BLaER1 (cell line): ENCODE measurements around the gene LTBP3.

Experiments
- H3K27ac ChIP-seq: shearing (Covaris generic); formaldehyde crosslinking; 2 replicates; pipeline ENCODE4 v1.8.1; 2022
- H3K27me3 ChIP-seq: shearing (Covaris generic); formaldehyde crosslinking; 2 replicates; pipeline ENCODE4 v1.8.1; 2022
- H3K36me3 ChIP-seq: shearing (Covaris generic); formaldehyde crosslinking; 2 replicates; pipeline ENCODE4 v1.8.1; 2022
- H3K4me1 ChIP-seq: shearing (Covaris generic); formaldehyde crosslinking; 2 replicates; pipeline ENCODE4 v1.8.1; 2022
- H3K4me2 ChIP-seq: shearing (Covaris generic); formaldehyde crosslinking; 2 replicates; pipeline ENCODE4 v1.8.1; 2022
- H3K4me3 ChIP-seq: shearing (Covaris generic); formaldehyde crosslinking; 2 replicates; pipeline ENCODE4 v1.8.1; 2022
- H3K9ac ChIP-seq: shearing (Covaris generic); formaldehyde crosslinking; 2 replicates; pipeline ENCODE4 v1.8.1; 2022
- H3K9me3 ChIP-seq: shearing (Covaris generic); formaldehyde crosslinking; 2 replicates; pipeline ENCODE4 v1.8.1; 2022
- H4K20me1 ChIP-seq: shearing (Covaris generic); formaldehyde crosslinking; 2 replicates; pipeline ENCODE4 v1.8.1; 2022
- Cebpa-rat ChIP-seq: shearing (Covaris generic); IDR thresholded peaks from 2 replicates; pipeline ENCODE4 v1.8.1; 2022

The LTBP3 gene

GRCh38 chr11:65585396-65586246 is 27.5 kb upstream of the LTBP3 start:
- peaks cover 52% of the 10 kb centered on the region for H3K4me1 ChIP-seq
- H3K27me3 ChIP-seq, result no peaks in the 10 kb centered on the region
- TF ChIP-seq Cebpa-rat, result no peak
- peak overlapping the region; percentile 96; the same call in 1 of the 2 replicates for H3K4me2 ChIP-seq
- peak overlapping the region; percentile 58 for H3K27ac ChIP-seq
- H3K4me3 ChIP-seq, result no peak overlapping the region
- H3K36me3 ChIP-seq, result peaks cover 85% of the 10 kb centered on the region
- 0 out of 2 replicates have a peak overlapping the region, but pooled peaks have one; percentile 54 for H3K9ac ChIP-seq
- H3K9me3 ChIP-seq, result no peaks in the 10 kb centered on the region
- peaks cover 53% of the 10 kb centered on the region; the same call in 1 of the 2 replicates for H4K20me1 ChIP-seq

- peaks cover 45% of the 10 kb centered on the region for H3K4me1 ChIP-seq
- no peak overlapping the region for H3K4me3 ChIP-seq
- no peaks in the 10 kb centered on the region for H3K9me3 ChIP-seq
- H3K9ac ChIP-seq, result no peak overlapping the region
- no peak overlapping the region for H3K27ac ChIP-seq
- peaks cover 85% of the 10 kb centered on the region for H3K36me3 ChIP-seq
- no peak for TF ChIP-seq Cebpa-rat
- H3K4me2 ChIP-seq, result no peak overlapping the region
- no peaks in the 10 kb centered on the region for H3K27me3 ChIP-seq
- H4K20me1 ChIP-seq, result peaks cover 54% of the 10 kb centered on the region
These were observed 26.6 kb upstream of the LTBP3 start for GRCh38 chr11:65584723-65585171.

GRCh38 chr11:65584106-65584505 is 25.9 kb upstream of the LTBP3 start:
- Histone ChIP-seq H4K20me1 (peaks cover 54% of the 10 kb centered on the region), H3K9me3 (no peaks in the 10 kb centered on the region), H3K27me3 (no peaks in the 10 kb centered on the region), H3K4me3 (no peak overlapping the region), H3K36me3 (peaks cover 85% of the 10 kb centered on the region), H3K27ac (0 out of 2 replicates have a peak overlapping the region, but pooled peaks have one; percentile 38), H3K4me2 (no peak overlapping the region), H3K4me1 (peaks cover 38% of the 10 kb centered on the region), H3K9ac (no peak overlapping the region)
- TF ChIP-seq Cebpa-rat, result no peak

GRCh38 chr11:65583589-65583988 is 25.4 kb upstream of the LTBP3 start:
- Histone ChIP-seq H3K27me3 (no peaks in the 10 kb centered on the region), H3K36me3 (peaks cover 87% of the 10 kb centered on the region), H3K9me3 (no peaks in the 10 kb centered on the region), H3K4me3 (no peak overlapping the region), H3K4me2 (no peak overlapping the region), H3K9ac (peak overlapping the region; percentile 53; the same call in 1 of the 2 replicates), H4K20me1 (peaks cover 53% of the 10 kb centered on the region), H3K27ac (0 out of 2 replicates have a peak overlapping the region, but pooled peaks have one; percentile 38), H3K4me1 (peaks cover 36% of the 10 kb centered on the region)
- TF ChIP-seq Cebpa-rat, result no peak

GRCh38 chr11:65581928-65582327 is 23.8 kb upstream of the LTBP3 start:
- H3K9ac ChIP-seq, result 0 out of 2 replicates have a peak overlapping the region, but pooled peaks have one; percentile 53
- peaks cover 36% of the 10 kb centered on the region for H3K4me1 ChIP-seq

GRCh38 chr11:65580756-65581155 is 22.6 kb upstream of the LTBP3 start:
- no peak overlapping the region for H3K4me2 ChIP-seq
- H3K27ac ChIP-seq, result peak overlapping the region; percentile 44; the same call in 1 of the 2 replicates
- TF ChIP-seq Cebpa-rat, result no peak
- peaks cover 56% of the 10 kb centered on the region for H4K20me1 ChIP-seq
- no peaks in the 10 kb centered on the region for H3K9me3 ChIP-seq
- H3K9ac ChIP-seq, result 0 out of 2 replicates have a peak overlapping the region, but pooled peaks have one; percentile 29
- peaks cover 81% of the 10 kb centered on the region for H3K36me3 ChIP-seq
- no peak overlapping the region for H3K4me3 ChIP-seq
- H3K4me1 ChIP-seq, result peaks cover 31% of the 10 kb centered on the region
- H3K27me3 ChIP-seq, result no peaks in the 10 kb centered on the region

More at GRCh38 chr11:65581928-65582327, 23.8 kb upstream of the LTBP3 start:
- H3K27me3 ChIP-seq, result no peaks in the 10 kb centered on the region
- no peaks in the 10 kb centered on the region for H3K9me3 ChIP-seq
- no peak overlapping the region for H3K4me2 ChIP-seq
- no peak for TF ChIP-seq Cebpa-rat
- peaks cover 93% of the 10 kb centered on the region for H3K36me3 ChIP-seq
- no peak overlapping the region for H3K4me3 ChIP-seq
- no peak overlapping the region for H3K27ac ChIP-seq
- H4K20me1 ChIP-seq, result peaks cover 64% of the 10 kb centered on the region

- no peak overlapping the region for H3K4me2 ChIP-seq
- no peak overlapping the region for H3K4me3 ChIP-seq
- no peak overlapping the region for H3K27ac ChIP-seq
- H3K9me3 ChIP-seq, result no peaks in the 10 kb centered on the region
- peaks cover 51% of the 10 kb centered on the region for H4K20me1 ChIP-seq
- no peaks in the 10 kb centered on the region for H3K27me3 ChIP-seq
- TF ChIP-seq Cebpa-rat, result no peak
- peaks cover 31% of the 10 kb centered on the region for H3K4me1 ChIP-seq
- H3K9ac ChIP-seq, result no peak overlapping the region
- H3K36me3 ChIP-seq, result peaks cover 75% of the 10 kb centered on the region
These were observed 22.0 kb upstream of the LTBP3 start for GRCh38 chr11:65580031-65580692.

- TF ChIP-seq Cebpa-rat, result no peak
- H4K20me1 ChIP-seq, result peaks cover 55% of the 10 kb centered on the region
- no peak overlapping the region for H3K27ac ChIP-seq
- H3K4me1 ChIP-seq, result peaks cover 37% of the 10 kb centered on the region
- H3K9ac ChIP-seq, result peak overlapping the region; percentile 96; the same call in 1 of the 2 replicates
- H3K9me3 ChIP-seq, result no peaks in the 10 kb centered on the region
- H3K36me3 ChIP-seq, result peaks cover 66% of the 10 kb centered on the region
- no peak overlapping the region for H3K4me2 ChIP-seq
- H3K4me3 ChIP-seq, result no peak overlapping the region
- no peaks in the 10 kb centered on the region for H3K27me3 ChIP-seq
These were observed 21.1 kb upstream of the LTBP3 start for GRCh38 chr11:65579291-65579690.

GRCh38 chr11:65578667-65579066 is 20.5 kb upstream of the LTBP3 start:
- Histone ChIP-seq H3K9me3 (no peaks in the 10 kb centered on the region), H4K20me1 (peaks cover 58% of the 10 kb centered on the region), H3K27me3 (no peaks in the 10 kb centered on the region)

More at GRCh38 chr11:65578667-65579066, 20.5 kb upstream of the LTBP3 start:
- Histone ChIP-seq H3K36me3 (peaks cover 60% of the 10 kb centered on the region), H3K9ac (peak overlapping the region; percentile 96), H3K27ac (peak overlapping the region; percentile 97), H3K4me1 (peaks cover 41% of the 10 kb centered on the region), H3K4me2 (peak overlapping the region; percentile 100), H3K4me3 (no peak overlapping the region)
- no peak for TF ChIP-seq Cebpa-rat
